ENCODE measurements around the gene NBPF4.

Gene NBPF4

GRCh38 chr1:108190686-108191416, 53.0 kb downstream of the NBPF4 start:
- DNase-seq (ENCODE audit: low spot score) = peak; percentile 30
- in situ Hi-C loops (cut with MboI; ENCODE audit: low sequenced_read_pairs, unreplicated experiment) = no loop called here
- no peak for TF ChIP-seq CTCF (IDR thresholded peaks at IDR 0.05; ENCODE audit: borderline replicate concordance, control extremely low read depth, extremely low read depth, insufficient read depth, missing control alignments)

GRCh38 chr1:108190001-108190634, 53.8 kb downstream of the NBPF4 start:
- in situ Hi-C loops (cut with MboI; ENCODE audit: low sequenced_read_pairs, unreplicated experiment) = no loop called here
- no peak for DNase-seq (ENCODE audit: low spot score)
- no peak for TF ChIP-seq CTCF (IDR thresholded peaks at IDR 0.05; ENCODE audit: borderline replicate concordance, control extremely low read depth, extremely low read depth, insufficient read depth, missing control alignments)

GRCh38 chr1:108188801-108189200, 55.1 kb downstream of the NBPF4 start:
- no peak for TF ChIP-seq CTCF (IDR thresholded peaks at IDR 0.05; ENCODE audit: borderline replicate concordance, control extremely low read depth, extremely low read depth, insufficient read depth, missing control alignments)
- in situ Hi-C loops (cut with MboI; ENCODE audit: low sequenced_read_pairs, unreplicated experiment) = no loop called here
- no peak for DNase-seq (ENCODE audit: low spot score)

GRCh38 chr1:108182959-108183700, 60.7 kb downstream of the NBPF4 start:
- in situ Hi-C loops (cut with MboI; ENCODE audit: low sequenced_read_pairs, unreplicated experiment) = no loop called here
- TF ChIP-seq CTCF (IDR thresholded peaks at IDR 0.05; ENCODE audit: borderline replicate concordance, control extremely low read depth, extremely low read depth, insufficient read depth, missing control alignments) = no peak
- DNase-seq (ENCODE audit: low spot score) = no peak

GRCh38 chr1:108179018-108179417, 64.9 kb downstream of the NBPF4 start:
- in situ Hi-C loops (cut with MboI; ENCODE audit: low sequenced_read_pairs, unreplicated experiment) = no loop called here
- no peak for TF ChIP-seq CTCF (IDR thresholded peaks at IDR 0.05; ENCODE audit: borderline replicate concordance, control extremely low read depth, extremely low read depth, insufficient read depth, missing control alignments)
- DNase-seq (ENCODE audit: low spot score) = no peak
